Activated T-cell treated with anti-CD3 and anti-CD28 coated beads for 48 hours (primary cell): ENCODE data around the gene VRK1.

Experiments used
- DNase-seq: peaks from one replicate; pipeline ENCODE4 v3.0.0-alpha.2; 2020; ENCODE audit warnings: low read depth

VRK1 gene

GRCh38 chr14:96826818-96827217 is 29.6 kb downstream of the VRK1 start:
- no peak for DNase-seq

- DNase-seq = no peak
These were observed 30.1 kb downstream of the VRK1 start for GRCh38 chr14:96827290-96827689.

DNA sequence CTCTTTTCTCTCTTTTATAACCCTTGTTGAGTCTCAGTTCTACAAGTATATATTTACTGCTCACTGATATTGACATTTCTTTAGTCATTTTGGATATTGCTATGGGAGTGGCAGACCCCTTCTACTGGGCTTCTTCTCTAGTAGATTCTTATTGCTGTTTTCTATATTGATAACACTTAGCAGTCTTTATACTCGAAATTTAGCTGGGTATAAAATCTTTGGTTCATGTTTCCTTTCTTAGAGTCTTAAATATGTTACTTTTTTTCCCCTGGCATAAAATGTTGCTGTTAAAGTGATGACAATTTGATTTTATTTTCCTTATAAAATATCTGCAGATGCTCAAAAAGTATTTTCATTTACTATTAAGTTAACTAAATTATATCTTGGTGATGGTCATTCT is 32.6 kb downstream of the VRK1 start:
- DNase-seq = no peak

- DNase-seq = no peak
These were observed 33.8 kb downstream of the VRK1 start for GRCh38 chr14:96830946-96831345.

- DNase-seq = no peak
These were observed 35.2 kb downstream of the VRK1 start for GRCh38 chr14:96832351-96832750.

DNA sequence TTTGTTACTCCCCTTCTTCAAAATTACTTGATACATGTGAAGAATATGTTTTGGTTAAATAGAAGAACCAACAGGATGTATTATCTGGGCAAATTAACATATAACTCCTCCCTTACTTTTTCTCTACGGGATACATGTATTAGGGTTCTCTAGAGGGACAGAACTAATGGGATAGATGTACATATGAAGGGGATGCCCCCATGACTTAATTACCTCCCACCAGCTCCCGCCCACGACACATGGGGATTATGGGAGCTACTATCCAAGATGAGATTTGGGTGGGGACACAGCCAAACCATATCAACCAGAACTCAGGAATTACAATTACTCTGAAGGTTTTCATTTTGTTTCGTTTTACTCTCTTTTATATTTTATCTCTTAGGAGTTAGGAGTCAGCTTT is 41.3 kb downstream of the VRK1 start:
- no peak for DNase-seq

GRCh38 chr14:96839251-96839650 is 42.1 kb downstream of the VRK1 start:
- no peak for DNase-seq

- DNase-seq = no peak
These were observed 46.0 kb downstream of the VRK1 start for GRCh38 chr14:96843137-96843536.

GRCh38 chr14:96844857-96845570 is 47.8 kb downstream of the VRK1 start:
- DNase-seq = no peak

- no peak for DNase-seq
These were observed 50.3 kb downstream of the VRK1 start for GRCh38 chr14:96847451-96847850.

DNA sequence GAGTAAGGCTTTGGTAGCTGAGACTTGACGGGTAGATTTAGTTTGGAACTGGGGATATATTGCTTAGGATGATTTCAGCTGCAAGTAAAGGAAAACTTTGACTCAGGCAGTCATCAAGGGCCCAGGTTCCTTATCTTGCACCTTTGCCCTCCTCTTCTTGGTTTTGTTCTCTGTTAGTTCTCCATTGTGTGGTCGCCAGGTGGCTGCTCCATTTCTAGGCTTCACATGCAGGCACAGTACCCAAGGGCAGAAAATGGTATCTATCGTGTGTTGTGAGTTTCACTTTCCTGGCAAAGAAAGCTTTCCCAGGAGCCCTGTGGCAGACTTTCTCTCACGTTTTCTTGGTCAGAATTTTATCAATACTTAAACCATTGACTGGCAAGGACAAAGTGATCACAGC is 50.8 kb downstream of the VRK1 start:
- DNase-seq = no peak

GRCh38 chr14:96849733-96850132 is 52.6 kb downstream of the VRK1 start:
- DNase-seq = no peak

- no peak for DNase-seq
These were observed 54.7 kb downstream of the VRK1 start for GRCh38 chr14:96851694-96852381.

DNA sequence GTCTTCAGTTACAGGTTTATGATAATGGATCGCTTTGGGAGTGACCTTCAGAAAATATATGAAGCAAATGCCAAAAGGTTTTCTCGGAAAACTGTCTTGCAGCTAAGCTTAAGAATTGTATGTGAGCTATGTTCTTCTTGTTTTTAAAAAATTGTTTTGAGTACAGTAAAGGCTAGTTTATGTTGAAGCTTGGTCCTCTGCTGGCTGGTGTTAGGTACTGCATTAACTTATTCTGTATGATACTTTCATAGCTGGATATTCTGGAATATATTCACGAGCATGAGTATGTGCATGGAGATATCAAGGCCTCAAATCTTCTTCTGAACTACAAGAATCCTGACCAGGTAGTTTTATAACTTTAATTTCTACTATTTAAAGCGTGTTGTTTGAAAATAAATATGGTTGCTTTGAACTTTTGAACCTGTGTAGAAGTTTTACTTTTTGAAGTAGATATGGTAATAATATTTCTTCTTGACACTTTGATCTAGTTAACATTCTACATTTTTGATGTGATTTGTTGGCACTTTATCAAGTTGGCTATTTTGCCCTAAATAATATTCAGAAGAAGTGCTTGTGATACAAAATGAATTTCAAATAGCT is 55.7 kb downstream of the VRK1 start:
- no peak for DNase-seq

DNA sequence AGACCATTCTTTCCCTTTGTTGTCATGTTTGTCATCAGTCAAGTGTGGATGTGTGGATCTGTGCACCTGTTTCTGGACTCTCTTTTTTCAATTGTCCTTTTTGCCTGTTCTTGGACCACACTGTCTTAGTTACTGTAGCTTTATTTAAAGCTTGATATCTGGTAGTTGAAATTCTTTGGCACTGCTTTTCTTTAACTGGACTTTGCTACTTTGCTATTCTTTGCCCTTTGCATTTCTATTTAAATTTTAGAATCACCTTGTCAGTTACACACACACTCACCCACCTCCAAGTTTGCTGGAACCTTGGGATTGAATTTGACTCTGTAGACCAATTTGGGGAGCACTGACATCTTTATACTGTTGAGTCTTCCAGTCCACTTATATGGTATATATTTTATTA is 61.5 kb downstream of the VRK1 start:
- DNase-seq = no peak

DNA sequence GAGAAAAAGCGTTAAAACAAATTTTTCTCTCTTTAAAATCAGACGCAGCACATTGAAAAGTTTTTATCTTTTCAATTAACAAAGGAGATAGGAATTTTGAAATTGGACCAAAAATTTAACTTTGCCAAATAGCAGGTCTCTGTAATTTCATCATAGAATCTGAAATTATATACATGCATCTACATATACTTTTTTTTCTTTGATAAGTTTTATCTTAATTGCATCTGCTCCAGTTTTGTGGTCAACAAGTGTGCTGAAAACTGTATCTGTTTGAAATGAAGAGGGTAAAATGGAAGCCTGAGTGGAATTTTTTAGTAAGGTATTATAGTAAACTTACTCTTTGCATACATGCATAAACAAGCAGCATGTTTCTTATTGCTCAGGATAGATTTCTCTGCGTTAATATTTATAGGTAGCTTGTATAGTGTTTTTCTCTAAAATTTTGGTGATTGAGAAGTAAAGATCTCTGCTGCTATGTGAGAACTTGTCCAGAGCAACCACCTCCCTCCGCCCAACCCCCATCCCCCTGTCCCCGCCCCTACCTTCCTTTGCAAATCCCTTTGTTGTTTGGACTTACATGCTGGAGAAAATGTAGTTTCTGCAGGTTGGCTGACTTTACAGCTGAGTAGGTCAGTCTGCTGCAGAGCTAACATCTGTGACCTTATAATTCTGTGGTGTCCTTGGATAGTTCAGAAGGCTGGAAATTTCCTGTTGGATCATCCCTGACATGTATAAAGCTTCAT is 64.6 kb downstream of the VRK1 start:
- DNase-seq = no peak

DNA sequence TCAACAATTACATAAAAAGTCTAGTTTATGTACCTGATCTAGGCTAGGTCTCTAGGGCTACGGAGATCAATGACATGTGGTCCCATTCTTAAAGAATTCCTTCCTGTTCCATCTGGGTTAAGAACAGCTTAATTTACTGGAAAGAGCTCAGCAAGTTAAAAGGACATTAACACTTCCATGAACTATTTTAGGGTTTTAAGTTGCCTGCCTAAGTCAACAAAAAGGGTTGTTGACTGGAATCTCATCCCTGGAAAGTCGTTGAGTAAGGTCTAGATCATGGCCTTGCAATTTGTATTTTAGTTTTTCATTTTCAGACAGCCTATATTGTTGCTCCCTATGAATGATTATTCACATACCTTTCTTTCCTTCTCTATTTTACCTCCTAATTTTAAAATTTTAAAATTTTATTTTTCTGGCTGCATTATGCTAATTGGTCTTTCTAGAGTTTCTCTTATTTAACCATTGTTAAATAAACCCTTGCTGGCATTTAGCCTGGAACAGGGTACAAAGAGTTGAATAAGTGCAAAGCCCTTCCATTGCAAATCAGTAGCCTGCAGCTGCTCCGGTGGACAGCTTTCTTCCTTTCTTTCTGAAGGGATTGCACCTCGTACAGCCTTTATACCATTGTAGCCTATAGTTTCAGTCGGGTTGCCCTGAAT is 66.3 kb downstream of the VRK1 start:
- DNase-seq = no peak

- DNase-seq = no peak
These were observed 66.8 kb downstream of the VRK1 start for GRCh38 chr14:96863986-96864330.

DNA sequence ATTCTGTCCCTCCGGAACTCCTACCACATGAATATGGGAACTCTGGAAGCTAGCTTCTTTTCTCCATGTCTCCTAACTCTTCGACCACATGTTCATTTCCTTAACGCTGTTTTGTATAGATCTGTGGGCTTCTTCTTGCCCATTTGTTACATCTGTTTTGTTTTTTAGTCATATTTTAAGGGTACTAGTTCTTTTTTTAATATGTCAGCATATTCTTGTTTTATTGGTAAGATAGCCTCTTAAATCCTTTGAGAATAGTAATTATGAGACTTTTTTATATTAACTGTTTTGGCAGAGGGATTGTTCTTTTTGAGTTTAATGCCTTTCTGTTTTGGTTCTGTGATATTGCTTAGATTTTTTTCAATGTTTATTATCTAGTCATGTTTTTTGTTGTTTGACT is 70.5 kb downstream of the VRK1 start:
- DNase-seq = no peak

- no peak for DNase-seq
These were observed 76.9 kb downstream of the VRK1 start for GRCh38 chr14:96874127-96874526.

- no peak for DNase-seq
These were observed 79.6 kb downstream of the VRK1 start for GRCh38 chr14:96876747-96877146.

GRCh38 chr14:96881713-96882112 is 84.5 kb downstream of the VRK1 start:
- DNase-seq = no peak
